HL-60 (cell line): ENCODE data around the gene MOB3C.

Source experiments
- POLR2AphosphoS5 ChIP-seq: IDR thresholded peaks from 2 replicates; pipeline ENCODE4 v1.6.1; 2012; ENCODE audit warnings: low read depth
- SPI1 ChIP-seq: IDR thresholded peaks from 2 replicates; pipeline ENCODE4 v1.6.1; 2012; ENCODE audit warnings: low read depth, mild to moderate bottlenecking, borderline replicate concordance
- TF ChIP-seq, protein P1 (sequence below): IDR thresholded peaks from one replicate; pipeline ENCODE4 v1.5.1; 2011; ENCODE audit warnings: low read length, control low read depth, inconsistent platforms; ENCODE audit not compliant: insufficient read depth

DNA sequence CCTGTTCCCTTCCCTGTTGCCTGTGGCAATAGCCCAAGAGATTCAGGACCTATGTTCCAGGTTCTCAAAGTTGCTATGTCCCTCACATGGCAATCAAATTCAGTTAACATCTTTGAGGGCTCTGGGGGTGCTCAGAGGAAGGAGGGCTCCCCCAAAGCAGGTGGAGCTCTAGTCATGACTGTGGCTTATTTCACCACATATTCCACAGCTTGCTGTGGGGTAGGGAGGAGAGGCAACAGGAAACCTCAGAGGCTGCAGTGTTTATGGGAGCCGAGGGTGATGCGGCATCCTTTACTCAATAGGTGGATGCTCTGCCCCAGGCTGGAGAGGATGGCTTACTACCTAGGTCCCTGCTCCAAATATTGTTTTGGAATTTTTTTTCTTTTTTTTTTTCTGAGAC, 11.4 kb downstream of the MOB3C start:
- TF ChIP-seq, protein P1, sequence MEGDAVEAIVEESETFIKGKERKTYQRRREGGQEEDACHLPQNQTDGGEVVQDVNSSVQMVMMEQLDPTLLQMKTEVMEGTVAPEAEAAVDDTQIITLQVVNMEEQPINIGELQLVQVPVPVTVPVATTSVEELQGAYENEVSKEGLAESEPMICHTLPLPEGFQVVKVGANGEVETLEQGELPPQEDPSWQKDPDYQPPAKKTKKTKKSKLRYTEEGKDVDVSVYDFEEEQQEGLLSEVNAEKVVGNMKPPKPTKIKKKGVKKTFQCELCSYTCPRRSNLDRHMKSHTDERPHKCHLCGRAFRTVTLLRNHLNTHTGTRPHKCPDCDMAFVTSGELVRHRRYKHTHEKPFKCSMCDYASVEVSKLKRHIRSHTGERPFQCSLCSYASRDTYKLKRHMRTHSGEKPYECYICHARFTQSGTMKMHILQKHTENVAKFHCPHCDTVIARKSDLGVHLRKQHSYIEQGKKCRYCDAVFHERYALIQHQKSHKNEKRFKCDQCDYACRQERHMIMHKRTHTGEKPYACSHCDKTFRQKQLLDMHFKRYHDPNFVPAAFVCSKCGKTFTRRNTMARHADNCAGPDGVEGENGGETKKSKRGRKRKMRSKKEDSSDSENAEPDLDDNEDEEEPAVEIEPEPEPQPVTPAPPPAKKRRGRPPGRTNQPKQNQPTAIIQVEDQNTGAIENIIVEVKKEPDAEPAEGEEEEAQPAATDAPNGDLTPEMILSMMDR: no peak
- TF ChIP-seq SPI1 (no peak), POLR2AphosphoS5 (peak; percentile 53)
